Thoracic aorta (tissue), 2 donors: ENCODE measurements around the gene OOSP3. TPM values are rescaled to one million over a fixed set of nuclear protein-coding genes. Genes with fewer than 3 reads are reported as not detected.

Source experiments
- ATAC-seq: fragments of 150-250 bp; one replicate; pipeline ENCODE4 v1.8.0; 2017; ENCODE audit warnings: low read depth; ENCODE audit not compliant: insufficient number of reproducible peaks, low FRiP score
- DNase-seq: peaks from one replicate; pipeline ENCODE4 v3.0.0-alpha.2; 2020; ENCODE audit warnings: low spot score
- H3K27ac ChIP-seq, 2 donors: fragments of 200-600 bp; sonication (generic); 1 replicate in 1 of 2; 2 replicates in 1 of 2; pipeline ENCODE4 v1.5.1; 2016; ENCODE audit warnings: mild to moderate bottlenecking in 2 of 2, moderate library complexity in 2 of 2
- H3K27me3 ChIP-seq: fragments of 200-600 bp; sonication (generic); replicated peaks from 2 replicates; pipeline ENCODE4 v1.6.0; 2016; ENCODE audit warnings: mild to moderate bottlenecking; ENCODE audit not compliant: insufficient read depth
- H3K36me3 ChIP-seq: fragments of 200-600 bp; sonication (generic); one replicate; pipeline ENCODE4 v1.5.1; 2016
- H3K4me1 ChIP-seq, 2 donors: fragments of 200-600 bp; sonication (generic); 1 replicate in 1 of 2; 2 replicates in 1 of 2; pipeline versions ENCODE4 v1.5.1 to v1.6.0; 2016; ENCODE audit warnings: low read depth in 2 of 2, mild to moderate bottlenecking in 1 of 2; ENCODE audit not compliant: control insufficient read depth in 1 of 2
- H3K4me3 ChIP-seq: fragments of 200-600 bp; sonication (generic); 2 replicates; pipeline ENCODE4 v1.5.1; 2016; ENCODE audit warnings: mild to moderate bottlenecking
- H3K9me3 ChIP-seq: fragments of 200-600 bp; sonication (generic); 2 replicates; pipeline ENCODE4 v1.5.1; 2016
- CTCF ChIP-seq: fragments of 200-600 bp; sonication (generic); IDR thresholded peaks from one replicate; pipeline ENCODE4 v1.5.1; 2019; ENCODE audit warnings: antibody characterized with exemption
- total RNA-seq, 2 donors: library from RNA; depleted of rRNA; stranded (reverse); fragments of >200 nt; gene quantifications; one replicate each; pipeline versions ENCODE4 v1.1.0 to v1.2.3, GENCODE V29; 2016

Gene OOSP3
- total RNA-seq, 2 donors from 2014 or later: not detected

GRCh38 chr11:59944720-59945119, 66.1 kb downstream of the OOSP3 start:
- no peaks in the 10 kb centered on the region for H3K36me3 ChIP-seq
- no peak for DNase-seq
- H3K4me1 ChIP-seq: no peaks in the 10 kb centered on the region
- no peaks in the 10 kb centered on the region for H3K9me3 ChIP-seq
- H3K27me3 ChIP-seq: no peaks in the 10 kb centered on the region
- ATAC-seq: no peak
- no peak for TF ChIP-seq CTCF
- no peak overlapping the region for H3K4me3 ChIP-seq
- H3K27ac ChIP-seq: no peak overlapping the region

Other genes with a start within 250 kb of the OOSP3 start
- gene PATL1, start 209.7 kb upstream of the OOSP3 start, total RNA-seq: 10 to 100 TPM in 1 of 2 donors, 1 to 10 TPM in 1; 9.3 to 16.3 TPM
- not detected for gene OR10V1, start 164.9 kb upstream of the OOSP3 start, total RNA-seq
- 10 to 100 TPM; 25.7 to 32.2 TPM for gene STX3, start 123.4 kb upstream of the OOSP3 start, total RNA-seq
- 10 to 100 TPM; 23.6 to 28.1 TPM for gene MRPL16, start 68.0 kb upstream of the OOSP3 start, total RNA-seq
- 1 to 10 TPM in 1 of 2 donors, not detected in 1; 1.8 TPM for gene CBLIF, start 33.3 kb upstream of the OOSP3 start, total RNA-seq
- gene TCN1, start 12.3 kb upstream of the OOSP3 start, total RNA-seq: not detected
- not detected for gene OOSP1, start 59.6 kb downstream of the OOSP3 start, total RNA-seq
- not detected for gene OOSP4A, start 85.3 kb downstream of the OOSP3 start, total RNA-seq
- not detected for gene OOSP4B, start 138.4 kb downstream of the OOSP3 start, total RNA-seq
- not detected for gene OOSP2, start 161.6 kb downstream of the OOSP3 start, total RNA-seq
- gene MS4A3, start 177.9 kb downstream of the OOSP3 start, total RNA-seq: not detected
- gene MS4A2, start 209.9 kb downstream of the OOSP3 start, total RNA-seq: 1 to 10 TPM; 1.1 to 5.9 TPM